Adrenal gland (tissue), 12 donors: ENCODE results near the gene SEMA5A. TPM values are rescaled to one million over a fixed set of nuclear protein-coding genes. Genes with fewer than 3 reads are reported as not detected.

Experiments
- DNase-seq, 7 donors: peaks; one replicate each; pipeline ENCODE4 v3.0.0-alpha.2; 2019 to 2020
- H3K27ac ChIP-seq, 5 donors: fragments of 200-600 bp; sonication (generic) in 4 of 5; 1 replicate in 3 of 5; 2 replicates in 2 of 5; pipeline versions ENCODE4 v1.5.1 to v1.8.0; 2016 to 2020; ENCODE audit warnings: mild to moderate bottlenecking in 1 of 5
- H3K27me3 ChIP-seq: fragments of 200-600 bp; 2 replicates; pipeline ENCODE4 v1.8.0; 2021
- H3K36me3 ChIP-seq, 2 donors: fragments of 200-600 bp; replicated peaks in 1 of 2; 1 replicate in 1 of 2; 2 replicates in 1 of 2; pipeline versions ENCODE4 v1.5.1 to v1.8.0; 2018 to 2022
- H3K4me1 ChIP-seq, 2 donors: fragments of 200-600 bp; replicated peaks in 1 of 2; 1 replicate in 1 of 2; 2 replicates in 1 of 2; pipeline versions ENCODE4 v1.5.1 to v1.8.0; 2018 to 2021
- H3K4me3 ChIP-seq, 4 donors: fragments of 200-600 bp; sonication (generic) in 3 of 4; one replicate each; pipeline ENCODE4 v1.5.1; 2016 to 2018
- H3K9me3 ChIP-seq, 3 donors: fragments of 200-600 bp; sonication (generic) in 1 of 3; replicated peaks in 1 of 3; 1 replicate in 2 of 3; 2 replicates in 1 of 3; pipeline versions ENCODE4 v1.5.1 to v1.8.0; 2016 to 2021
- POLR2A ChIP-seq, 2 donors: fragments of 450-650 bp; IDR thresholded peaks; one replicate each; pipeline ENCODE4 v1.6.1; 2017; ENCODE audit warnings: antibody characterized with exemption in 2 of 2, mild to moderate bottlenecking in 2 of 2, moderate library complexity in 1 of 2
- WGBS, 4 donors: extraction: QIAGEN DNeasy Blood & Tissue Kit in 2 of 4; methylation state at CpG; one replicate each; pipeline versions ENCODE4 v1.1.5 to v1.1.7; 2013 to 2017; 5-methylcytosine and 5-hydroxymethylcytosine counted together
- intact Hi-C, 2 donors: fragments of 100-400 bp; cut with DNase I; formaldehyde crosslinking; loops; one replicate each; pipeline versions ENCODE4 v1.14.1 to v1.15.0; 2022 to 2023
- polyA plus RNA-seq, 3 donors: library from polyadenylated mRNA; stranded (reverse); fragments of 200-250 nt in 2 of 3; fragments of 350-450 nt in 1 of 3; fragmentation: Illumina TruSeq in 1 of 3; extraction: RNeasy Lipid Tissue Mini Kit (QIAGEN cat#74804) in 1 of 3; gene quantifications; one replicate each; pipeline ENCODE4 v1.2.3, GENCODE V29; 2013 to 2014
- total RNA-seq, 9 donors: library from RNA; depleted of rRNA in 4 of 9; stranded (reverse); fragments of >200 nt in 4 of 9; fragments of 120-200 nt in 1 of 9; fragmentation: NEBNext Ultra II Directional in 1 of 9; extraction: Animal tissue kit (Norgen Biotek cat#: 25700) in 1 of 9; gene quantifications; one replicate each; pipeline versions ENCODE4 v1.1.0 to v1.2.4, GENCODE V29; 2013 to 2023
- TF ChIP-seq, protein P1 (sequence below), 6 experiments: fragments of 450-650 bp in 4 of 6; fragments of 200-600 bp in 2 of 6; sonication (generic) in 1 of 6; IDR thresholded peaks; 1 replicate in 5 of 6; 2 replicates in 1 of 6; pipeline versions ENCODE4 v1.5.1 to v1.8.0; 2016 to 2021; ENCODE audit warnings: antibody characterized with exemption in 6 of 6, mild to moderate bottlenecking in 2 of 6, moderate library complexity in 1 of 6
- donor health status: healthy with polysubstance abuse.
- donor health status: Bipolar disorder and iron deficiency.
- donor health status: DM: yes; HTN: yes; CAD: no.
- donor health status: DM: no; HTN: no; CAD: no.
- donor health status: DM: no; HTN: no; CAD: no.
- donor health status: DM: yes; HTN: yes; CAD: no.

The SEMA5A gene
- total and polyA plus RNA-seq, 12 donors: 0.40 to 6.0 (median 2.6) TPM

GRCh38 chr5:9515436-9515835 lies 30.4 kb downstream of the SEMA5A start:
- DNase-seq: no peak

DNA sequence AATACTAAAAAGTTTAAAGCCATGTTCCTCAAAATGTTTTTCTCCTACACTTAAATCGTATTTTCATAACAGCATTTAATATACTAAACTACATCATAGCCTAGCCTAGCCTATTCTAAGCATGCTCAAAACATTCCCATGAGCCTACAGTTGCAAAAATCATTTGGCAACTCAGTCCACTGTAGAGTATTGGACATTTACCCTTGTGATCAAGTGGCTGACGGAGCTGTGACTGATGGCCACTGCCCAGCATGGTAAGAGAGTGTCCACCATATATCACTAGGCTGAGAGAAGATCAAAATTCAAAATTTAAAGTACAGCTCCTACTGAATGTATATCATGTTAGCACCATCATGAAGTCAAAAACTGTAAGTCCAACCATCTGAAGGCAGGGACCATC lies 30.9 kb downstream of the SEMA5A start:
- TF ChIP-seq POLR2A (IDR thresholded peaks at IDR 0.05): no peak
- TF ChIP-seq, protein P1, sequence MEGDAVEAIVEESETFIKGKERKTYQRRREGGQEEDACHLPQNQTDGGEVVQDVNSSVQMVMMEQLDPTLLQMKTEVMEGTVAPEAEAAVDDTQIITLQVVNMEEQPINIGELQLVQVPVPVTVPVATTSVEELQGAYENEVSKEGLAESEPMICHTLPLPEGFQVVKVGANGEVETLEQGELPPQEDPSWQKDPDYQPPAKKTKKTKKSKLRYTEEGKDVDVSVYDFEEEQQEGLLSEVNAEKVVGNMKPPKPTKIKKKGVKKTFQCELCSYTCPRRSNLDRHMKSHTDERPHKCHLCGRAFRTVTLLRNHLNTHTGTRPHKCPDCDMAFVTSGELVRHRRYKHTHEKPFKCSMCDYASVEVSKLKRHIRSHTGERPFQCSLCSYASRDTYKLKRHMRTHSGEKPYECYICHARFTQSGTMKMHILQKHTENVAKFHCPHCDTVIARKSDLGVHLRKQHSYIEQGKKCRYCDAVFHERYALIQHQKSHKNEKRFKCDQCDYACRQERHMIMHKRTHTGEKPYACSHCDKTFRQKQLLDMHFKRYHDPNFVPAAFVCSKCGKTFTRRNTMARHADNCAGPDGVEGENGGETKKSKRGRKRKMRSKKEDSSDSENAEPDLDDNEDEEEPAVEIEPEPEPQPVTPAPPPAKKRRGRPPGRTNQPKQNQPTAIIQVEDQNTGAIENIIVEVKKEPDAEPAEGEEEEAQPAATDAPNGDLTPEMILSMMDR (IDR thresholded peaks at IDR 0.05): no peak
- Histone ChIP-seq H3K4me1 (no peaks in the 10 kb centered on the region), H3K4me3 (no peak overlapping the region), H3K27me3 (no peaks in the 10 kb centered on the region), H3K9me3 (no peaks in the 10 kb centered on the region), H3K27ac (no peak overlapping the region), H3K36me3 (no peaks in the 10 kb centered on the region)
- intact Hi-C loops: no loop called here
- no peak for DNase-seq
- 54 to 63% (median 58%) methylated on average over 2 of the region's 2 CpGs for WGBS, 4 donors

More at GRCh38 chr5:9515436-9515835, 30.4 kb downstream of the SEMA5A start:
- Histone ChIP-seq H3K36me3 (no peaks in the 10 kb centered on the region), H3K27me3 (no peaks in the 10 kb centered on the region), H3K9me3 (no peaks in the 10 kb centered on the region), H3K4me1 (no peaks in the 10 kb centered on the region), H3K27ac (no peak overlapping the region), H3K4me3 (no peak overlapping the region)
- no peak for TF ChIP-seq POLR2A (IDR thresholded peaks at IDR 0.05)
- TF ChIP-seq, protein P1 (IDR thresholded peaks at IDR 0.05): no peak
- intact Hi-C loops: no loop called here
- WGBS, 4 donors: 54 to 83% (median 73%) methylated on average over 3 of the region's 3 CpGs

DNA sequence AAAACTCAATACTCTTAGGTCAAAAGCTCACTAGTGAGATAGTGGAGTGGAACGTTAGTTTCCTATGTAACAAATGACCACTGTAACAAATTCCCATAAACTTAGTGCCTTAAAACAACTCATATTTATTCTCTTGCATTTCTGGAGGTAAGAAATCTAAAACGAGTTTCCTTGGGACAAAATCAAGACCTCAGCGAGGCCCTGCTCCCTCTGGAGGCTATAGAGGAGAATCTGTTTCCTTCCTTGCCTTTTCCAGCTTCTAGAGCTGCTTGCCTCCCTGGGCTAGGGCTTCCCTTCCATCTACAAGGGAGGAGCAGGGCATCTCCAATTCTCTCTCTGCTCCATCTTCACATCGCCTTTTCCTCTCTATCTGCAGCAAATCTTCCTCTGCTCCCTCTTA lies 32.0 kb downstream of the SEMA5A start:
- Histone ChIP-seq H3K4me3 (no peak overlapping the region), H3K36me3 (no peaks in the 10 kb centered on the region), H3K4me1 (no peaks in the 10 kb centered on the region), H3K27ac (no peak overlapping the region), H3K9me3 (no peaks in the 10 kb centered on the region), H3K27me3 (no peaks in the 10 kb centered on the region)
- no peak for DNase-seq
- 41 to 65% (median 46%) methylated on average over 4 of the region's 4 CpGs for WGBS, 4 donors
- intact Hi-C loops: no loop called here
- TF ChIP-seq, protein P1 (IDR thresholded peaks at IDR 0.05): peak in 1 of 6 experiments; percentile 23
- TF ChIP-seq POLR2A (IDR thresholded peaks at IDR 0.05): no peak

GRCh38 chr5:9512457-9512856 lies 33.4 kb downstream of the SEMA5A start:
- no peaks in the 10 kb centered on the region for H3K27me3 ChIP-seq
- no peak overlapping the region for H3K4me3 ChIP-seq
- H3K27ac ChIP-seq: no peak overlapping the region
- WGBS, 4 donors: 55 to 71% (median 64%) methylated on average over 4 of the region's 4 CpGs
- H3K36me3 ChIP-seq: no peaks in the 10 kb centered on the region
- intact Hi-C loops: no loop called here
- no peak for DNase-seq
- no peaks in the 10 kb centered on the region for H3K4me1 ChIP-seq
- no peak for TF ChIP-seq POLR2A (IDR thresholded peaks at IDR 0.05)
- TF ChIP-seq, protein P1 (IDR thresholded peaks at IDR 0.05): no peak
- H3K9me3 ChIP-seq: no peaks in the 10 kb centered on the region
